ENCODE results near the gene TEX53. TPM values are rescaled to one million over a fixed set of nuclear protein-coding genes. Genes with fewer than 3 reads are reported as not detected.

The TEX53 gene
- total RNA-seq = not detected

GRCh38 chr9:114657705-114658104, at the start of gene TEX53:
Gene TEX53 (minus strand): TSS chr9:114657805. CDS start chr9:114657774, 31 bp downstream.
- DNase-seq (ENCODE audit: low spot score in 2 of 2) = no peak

GRCh38 chr9:114706711-114707110, 49.1 kb upstream of the TEX53 start:
- no peaks in the 10 kb centered on the region for H3K4me1 ChIP-seq
- H3K27me3 ChIP-seq = no peaks in the 10 kb centered on the region
- TF ChIP-seq CTCF (IDR thresholded peaks at IDR 0.05) = no peak
- TF ChIP-seq POLR2A (IDR thresholded peaks at IDR 0.05) = no peak
- TF ChIP-seq POLR2AphosphoS5 (IDR thresholded peaks at IDR 0.05) = no peak
- no peaks in the 10 kb centered on the region for H3K9me3 ChIP-seq
- intact Hi-C loops (cut with DNase I; ENCODE audit: low total_unique reads) = no loop called here
- no peak overlapping the region for H3K27ac ChIP-seq
- no peak overlapping the region for H3K4me3 ChIP-seq
- H3K36me3 ChIP-seq = no peaks in the 10 kb centered on the region
- DNase-seq (ENCODE audit: low spot score in 2 of 2) = no peak

More at GRCh38 chr9:114657705-114658104, at the start of gene TEX53:
- Histone ChIP-seq H3K27ac (no peak within 1 kb of the TSS), H3K9me3 (no peaks in the 10 kb centered on the region), H3K4me3 (no peak within 1 kb of the TSS), H3K36me3 (no peaks in the 10 kb centered on the region), H3K27me3 (no peaks in the 10 kb centered on the region), H3K4me1 (no peaks in the 10 kb centered on the region)
- intact Hi-C loops (cut with DNase I; ENCODE audit: low total_unique reads) = no loop called here
- no peak for TF ChIP-seq POLR2A (IDR thresholded peaks at IDR 0.05)
- no peak for TF ChIP-seq POLR2AphosphoS5 (IDR thresholded peaks at IDR 0.05)
- no peak for TF ChIP-seq CTCF (IDR thresholded peaks at IDR 0.05)

GRCh38 chr9:114701988-114702387, 44.4 kb upstream of the TEX53 start:
- Histone ChIP-seq H3K9me3 (no peaks in the 10 kb centered on the region), H3K27ac (no peak overlapping the region), H3K36me3 (no peaks in the 10 kb centered on the region), H3K4me3 (no peak overlapping the region), H3K27me3 (no peaks in the 10 kb centered on the region), H3K4me1 (no peaks in the 10 kb centered on the region)
- no peak for TF ChIP-seq POLR2A (IDR thresholded peaks at IDR 0.05)
- TF ChIP-seq POLR2AphosphoS5 (IDR thresholded peaks at IDR 0.05) = no peak
- TF ChIP-seq CTCF (IDR thresholded peaks at IDR 0.05) = no peak
- DNase-seq (ENCODE audit: low spot score in 2 of 2) = no peak
- intact Hi-C loops (cut with DNase I; ENCODE audit: low total_unique reads) = no loop called here

GRCh38 chr9:114697951-114698351, 40.3 kb upstream of the TEX53 start:
- H3K27me3 ChIP-seq = no peaks in the 10 kb centered on the region
- H3K36me3 ChIP-seq = no peaks in the 10 kb centered on the region
- intact Hi-C loops (cut with DNase I; ENCODE audit: low total_unique reads) = no loop called here
- no peak overlapping the region for H3K4me3 ChIP-seq
- no peaks in the 10 kb centered on the region for H3K9me3 ChIP-seq
- no peaks in the 10 kb centered on the region for H3K4me1 ChIP-seq
- H3K27ac ChIP-seq = no peak overlapping the region
- DNase-seq (ENCODE audit: low spot score in 2 of 2) = no peak
- TF ChIP-seq CTCF (IDR thresholded peaks at IDR 0.05) (no peak), POLR2AphosphoS5 (IDR thresholded peaks at IDR 0.05) (no peak), POLR2A (IDR thresholded peaks at IDR 0.05) (no peak)

GRCh38 chr9:114696814-114697544, 39.4 kb upstream of the TEX53 start:
- no peaks in the 10 kb centered on the region for H3K9me3 ChIP-seq
- H3K4me3 ChIP-seq = no peak overlapping the region
- no peak for DNase-seq (ENCODE audit: low spot score in 2 of 2)
- H3K36me3 ChIP-seq = no peaks in the 10 kb centered on the region
- no peak overlapping the region for H3K27ac ChIP-seq
- H3K4me1 ChIP-seq = no peaks in the 10 kb centered on the region
- H3K27me3 ChIP-seq = no peaks in the 10 kb centered on the region
- TF ChIP-seq POLR2AphosphoS5 (IDR thresholded peaks at IDR 0.05) (no peak), CTCF (IDR thresholded peaks at IDR 0.05) (no peak), POLR2A (IDR thresholded peaks at IDR 0.05) (no peak)
- intact Hi-C loops (cut with DNase I; ENCODE audit: low total_unique reads) = no loop called here
